Measurements from ENCODE around the gene TADA2A. TPM values are rescaled to one million over a fixed set of nuclear protein-coding genes. Genes with fewer than 3 reads are reported as not detected.

The TADA2A gene
- total RNA-seq, 2 donors from 2014 or later: 26.9 to 31.6 TPM

GRCh38 chr17:37488607-37489196, 82.0 kb downstream of the TADA2A start:
- Histone ChIP-seq H3K4me3 (ENCODE audit: low read length) (peak overlapping the region; percentile 88), H3K9ac (ENCODE audit: extremely low read depth, low read length, poor library complexity, severe bottlenecking) (peak overlapping the region; percentile 62), H3K9me3 (ENCODE audit: control insufficient read depth, low read length) (peaks cover 11% of the 10 kb centered on the region), H3K27me3 (ENCODE audit: control insufficient read depth, insufficient read depth, low read length, poor library complexity, severe bottlenecking) (peaks cover 8% of the 10 kb centered on the region), H3K27ac (ENCODE audit: low read depth, low read length) (no peak overlapping the region), H3K36me3 (ENCODE audit: control insufficient read depth, insufficient read depth, low read length) (peaks cover 10% of the 10 kb centered on the region), H3K4me1 (ENCODE audit: control insufficient read depth, insufficient read depth, low read length) (peaks cover 5% of the 10 kb centered on the region)
- H3K27me3 Mint-ChIP-seq (ENCODE audit: insufficient read depth): peaks cover 38% of the 10 kb centered on the region
- peak overlapping the region; percentile 71 for H3K4me3 Mint-ChIP-seq
- 6 to 8% methylated on average over 14 to 25 of the region's 25 CpGs for WGBS, 2 experiments (ENCODE audit: insufficient coverage in 1 of 2, insufficient read length in 1 of 2)
- DNase-seq: peak; percentile 95
- H3K27ac Mint-ChIP-seq: peak overlapping the region; percentile 93
- H3K9me3 Mint-ChIP-seq: no peaks in the 10 kb centered on the region
- H3K4me1 Mint-ChIP-seq: peaks cover 19% of the 10 kb centered on the region
- no peaks in the 10 kb centered on the region for H3K36me3 Mint-ChIP-seq (ENCODE audit: low read depth)
- TF ChIP-seq, protein P1, sequence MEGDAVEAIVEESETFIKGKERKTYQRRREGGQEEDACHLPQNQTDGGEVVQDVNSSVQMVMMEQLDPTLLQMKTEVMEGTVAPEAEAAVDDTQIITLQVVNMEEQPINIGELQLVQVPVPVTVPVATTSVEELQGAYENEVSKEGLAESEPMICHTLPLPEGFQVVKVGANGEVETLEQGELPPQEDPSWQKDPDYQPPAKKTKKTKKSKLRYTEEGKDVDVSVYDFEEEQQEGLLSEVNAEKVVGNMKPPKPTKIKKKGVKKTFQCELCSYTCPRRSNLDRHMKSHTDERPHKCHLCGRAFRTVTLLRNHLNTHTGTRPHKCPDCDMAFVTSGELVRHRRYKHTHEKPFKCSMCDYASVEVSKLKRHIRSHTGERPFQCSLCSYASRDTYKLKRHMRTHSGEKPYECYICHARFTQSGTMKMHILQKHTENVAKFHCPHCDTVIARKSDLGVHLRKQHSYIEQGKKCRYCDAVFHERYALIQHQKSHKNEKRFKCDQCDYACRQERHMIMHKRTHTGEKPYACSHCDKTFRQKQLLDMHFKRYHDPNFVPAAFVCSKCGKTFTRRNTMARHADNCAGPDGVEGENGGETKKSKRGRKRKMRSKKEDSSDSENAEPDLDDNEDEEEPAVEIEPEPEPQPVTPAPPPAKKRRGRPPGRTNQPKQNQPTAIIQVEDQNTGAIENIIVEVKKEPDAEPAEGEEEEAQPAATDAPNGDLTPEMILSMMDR (conservative IDR thresholded peaks at IDR 0.05): no peak

DNA sequence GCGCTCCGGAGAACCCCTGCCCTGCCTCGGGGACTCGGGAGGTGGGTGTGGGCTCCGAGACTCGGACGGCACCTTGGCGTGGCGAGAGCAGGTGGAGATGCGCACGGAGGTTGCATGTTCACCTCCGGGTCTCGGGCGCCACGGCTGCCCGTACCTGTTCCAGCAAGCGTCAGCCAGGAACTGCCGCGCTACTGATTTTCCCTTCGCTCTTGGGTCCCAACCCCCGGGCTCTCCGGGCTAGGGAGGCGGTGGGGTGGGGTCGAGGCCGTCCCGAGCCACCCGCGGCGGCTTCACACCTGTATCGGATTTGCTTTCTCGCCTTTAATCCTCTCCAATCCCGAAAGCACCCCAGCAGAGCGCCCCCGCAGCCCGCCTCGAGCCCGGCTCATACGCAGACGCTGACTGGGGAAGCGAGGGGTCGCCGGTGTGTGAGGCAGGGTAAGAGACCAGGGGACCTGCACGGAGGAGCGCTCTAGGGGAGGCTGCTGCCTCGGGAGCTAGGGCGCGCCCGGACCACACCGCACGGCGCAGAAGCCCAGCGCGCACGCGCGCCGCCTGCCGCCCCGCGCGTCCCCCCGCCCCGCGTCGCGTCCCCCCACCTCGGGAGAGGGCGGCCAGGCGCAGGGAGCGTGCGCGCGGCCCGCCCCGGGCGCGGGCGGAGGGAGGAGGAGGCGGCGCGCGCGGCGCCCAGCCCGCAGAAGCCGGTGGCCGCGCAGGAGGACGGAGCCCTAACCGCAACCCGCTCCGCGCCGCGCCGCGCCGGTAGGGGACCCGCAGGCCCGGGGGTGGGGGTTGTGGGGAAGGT, 82.7 kb downstream of the TADA2A start, which contains the start of gene DUSP14:
TSS of gene DUSP14 (plus strand) at position 695 of the 805 bp plus-strand sequence. CDS start 22,382 bp downstream, outside the sequence.
- H3K4me3 Mint-ChIP-seq: peak within 1 kb of the TSS; percentile 71
- peaks cover 8% of the 10 kb centered on the region for H3K27me3 ChIP-seq (ENCODE audit: control insufficient read depth, insufficient read depth, low read length, poor library complexity, severe bottlenecking)
- peaks cover 11% of the 10 kb centered on the region for H3K9me3 ChIP-seq (ENCODE audit: control insufficient read depth, low read length)
- H3K36me3 ChIP-seq (ENCODE audit: control insufficient read depth, insufficient read depth, low read length): peaks cover 10% of the 10 kb centered on the region
- no peaks in the 10 kb centered on the region for H3K9me3 Mint-ChIP-seq
- H3K36me3 Mint-ChIP-seq (ENCODE audit: low read depth): no peaks in the 10 kb centered on the region
- TF ChIP-seq, protein P1 (conservative IDR thresholded peaks at IDR 0.05): no peak
- H3K9ac ChIP-seq (ENCODE audit: extremely low read depth, low read length, poor library complexity, severe bottlenecking): peak within 1 kb of the TSS; percentile 62
- H3K27ac ChIP-seq (ENCODE audit: low read depth, low read length): no peak within 1 kb of the TSS
- peak; percentile 95 for DNase-seq
- peak within 1 kb of the TSS; percentile 93 for H3K27ac Mint-ChIP-seq
- peaks cover 5% of the 10 kb centered on the region for H3K4me1 ChIP-seq (ENCODE audit: control insufficient read depth, insufficient read depth, low read length)
- WGBS, 2 experiments (ENCODE audit: insufficient coverage in 1 of 2, insufficient read length in 1 of 2): 0% methylated on average over 26 to 89 of the region's 100 CpGs
- H3K27me3 Mint-ChIP-seq (ENCODE audit: insufficient read depth): peaks cover 40% of the 10 kb centered on the region
- peaks cover 19% of the 10 kb centered on the region for H3K4me1 Mint-ChIP-seq
- H3K4me3 ChIP-seq (ENCODE audit: low read length): peak within 1 kb of the TSS; percentile 94

DNA sequence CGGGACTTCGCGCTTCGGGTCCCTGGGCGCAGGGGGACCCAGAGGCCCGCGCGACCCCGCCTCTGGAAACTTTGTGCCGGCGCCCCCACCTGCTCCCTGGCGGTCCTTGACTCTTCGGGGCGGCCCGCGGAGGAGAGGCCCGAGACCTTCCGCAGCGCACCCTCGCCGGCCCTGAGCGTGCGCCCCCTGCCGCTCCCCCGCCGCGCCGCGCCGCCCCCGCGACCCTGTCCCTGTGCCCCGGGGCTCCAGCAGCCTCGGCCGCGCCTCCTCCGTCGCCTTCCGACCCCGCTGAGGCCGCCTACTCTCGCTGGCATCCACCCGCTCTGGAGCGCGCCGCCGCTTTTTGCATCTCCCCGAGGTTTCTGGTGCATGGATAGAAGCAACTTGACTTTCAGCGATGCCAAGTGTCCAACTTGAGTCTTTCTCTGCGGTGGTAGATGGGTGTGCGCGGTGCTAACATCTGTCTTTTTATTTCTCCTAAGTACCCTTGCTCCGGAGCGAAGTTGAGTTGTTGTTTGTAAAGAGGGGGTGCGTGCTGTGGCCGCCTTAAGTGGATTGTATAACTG, 83.4 kb downstream of the TADA2A start:
- Histone ChIP-seq H3K9ac (ENCODE audit: extremely low read depth, low read length, poor library complexity, severe bottlenecking) (peak overlapping the region; percentile 59), H3K9me3 (ENCODE audit: control insufficient read depth, low read length) (peaks cover 11% of the 10 kb centered on the region), H3K4me3 (ENCODE audit: low read length) (peak overlapping the region; percentile 94), H3K27me3 (ENCODE audit: control insufficient read depth, insufficient read depth, low read length, poor library complexity, severe bottlenecking) (peaks cover 8% of the 10 kb centered on the region), H3K4me1 (ENCODE audit: control insufficient read depth, insufficient read depth, low read length) (peaks cover 5% of the 10 kb centered on the region), H3K36me3 (ENCODE audit: control insufficient read depth, insufficient read depth, low read length) (peaks cover 10% of the 10 kb centered on the region), H3K27ac (ENCODE audit: low read depth, low read length) (no peak overlapping the region)
- DNase-seq: peak; percentile 95
- Mint-ChIP-seq H3K36me3 (ENCODE audit: low read depth) (no peaks in the 10 kb centered on the region), H3K4me1 (peaks cover 26% of the 10 kb centered on the region), H3K4me3 (peak overlapping the region; percentile 71), H3K9me3 (no peaks in the 10 kb centered on the region), H3K27ac (peak overlapping the region; percentile 18), H3K27me3 (ENCODE audit: insufficient read depth) (peaks cover 40% of the 10 kb centered on the region)
- 0% methylated on average over 24 to 55 of the region's 56 CpGs for WGBS, 2 experiments (ENCODE audit: insufficient coverage in 1 of 2, insufficient read length in 1 of 2)
- TF ChIP-seq, protein P1 (conservative IDR thresholded peaks at IDR 0.05): peak; percentile 66
